GM19193 (cell line): Measurements from ENCODE around the gene CDKAL1.

Source experiments
- POLR2A ChIP-seq: IDR thresholded peaks from 4 replicates; pipeline ENCODE4 v1.6.1; 2011; ENCODE audit not compliant: insufficient read depth, insufficient read length; ENCODE audit errors: extremely low read depth

Gene CDKAL1

DNA sequence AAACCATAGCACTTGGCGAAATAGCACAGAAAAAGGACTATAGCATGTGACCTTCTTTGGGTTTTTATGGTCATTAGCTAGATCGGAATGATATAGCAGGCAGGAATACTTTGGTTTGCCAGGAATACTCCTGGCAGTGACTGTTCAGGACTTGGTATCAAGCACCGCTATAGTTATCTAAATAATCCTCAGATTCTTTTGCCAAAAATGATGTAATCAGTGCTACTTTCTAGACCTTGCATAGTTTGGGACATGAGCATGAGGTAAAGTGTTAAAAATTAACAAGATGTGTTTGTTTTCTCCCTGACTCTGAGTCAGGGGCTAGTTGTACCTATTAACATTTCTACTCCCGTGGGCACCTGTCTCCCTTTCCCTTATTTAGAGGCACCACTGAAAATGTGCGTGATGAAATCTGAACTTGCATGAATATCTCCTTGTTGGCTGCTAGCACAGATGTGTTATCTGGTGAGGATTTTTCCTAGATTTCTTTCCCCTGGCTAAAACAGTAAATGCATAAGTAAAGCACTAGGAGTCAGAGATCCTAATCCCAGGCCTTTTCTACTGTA, 511.0 kb downstream of the CDKAL1 start:
- no peak for TF ChIP-seq POLR2A

DNA sequence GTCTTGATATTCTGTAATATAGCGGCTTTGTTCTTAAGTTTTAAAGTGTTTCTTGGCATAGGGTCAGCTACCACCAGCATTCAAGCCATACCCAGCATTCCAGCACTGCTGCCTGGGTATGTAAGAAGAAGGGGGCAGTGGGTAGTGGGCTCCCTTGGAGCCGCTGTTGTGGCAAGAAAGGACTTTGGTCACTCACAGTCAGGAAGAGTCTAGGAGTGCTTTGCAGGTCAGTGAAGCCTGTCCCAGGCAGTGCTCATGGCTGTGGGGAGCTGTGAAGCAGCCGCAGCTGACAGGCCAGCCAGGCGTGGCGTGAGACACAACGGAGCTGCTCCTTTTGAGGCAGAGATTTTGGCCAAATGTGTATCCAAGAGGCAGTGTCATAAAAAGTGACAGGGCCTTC, 512.0 kb downstream of the CDKAL1 start:
- TF ChIP-seq POLR2A, result no peak

DNA sequence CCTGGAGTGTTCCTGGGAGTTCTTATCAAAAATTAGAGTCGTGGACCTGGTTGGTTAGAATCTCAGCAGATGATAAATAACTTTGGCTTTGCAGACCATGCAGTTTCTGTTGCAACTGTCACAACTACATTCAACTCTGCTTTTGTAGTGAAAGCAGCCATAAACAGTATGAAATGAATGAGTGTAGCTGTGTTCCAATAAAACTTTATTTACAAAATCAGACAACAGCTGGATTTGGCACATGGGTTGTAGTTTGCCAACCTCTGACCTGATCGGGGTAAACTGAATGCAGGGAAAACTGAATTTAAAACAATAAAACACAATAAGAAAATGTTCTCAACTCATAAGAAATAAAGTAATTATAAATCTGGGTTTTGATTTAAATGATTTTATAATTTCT, 513.8 kb downstream of the CDKAL1 start:
- no peak for TF ChIP-seq POLR2A

GRCh38 chr6:21049148-21049547, 514.9 kb downstream of the CDKAL1 start:
- TF ChIP-seq POLR2A, result no peak

DNA sequence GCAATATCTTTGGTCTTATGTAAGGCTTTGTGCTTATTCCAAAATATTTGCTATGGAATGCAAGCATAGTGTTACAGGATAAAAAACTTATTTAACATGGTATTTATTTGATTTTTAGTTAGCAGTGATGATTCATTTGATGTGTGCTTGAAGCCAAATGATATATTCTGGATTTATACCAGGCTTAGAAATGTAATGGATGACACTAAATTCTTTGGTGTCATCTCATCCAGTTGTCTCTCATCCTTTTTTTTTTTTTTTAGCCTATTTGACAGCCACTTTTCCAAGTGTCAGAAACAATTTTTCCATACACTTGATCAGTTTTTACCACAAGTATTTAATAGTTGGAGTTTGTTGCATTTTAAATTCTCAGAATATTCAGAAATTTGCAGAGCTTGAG, 515.3 kb downstream of the CDKAL1 start:
- no peak for TF ChIP-seq POLR2A

- no peak for TF ChIP-seq POLR2A
Observed at GRCh38 chr6:21050935-21051334, 516.7 kb downstream of the CDKAL1 start.

DNA sequence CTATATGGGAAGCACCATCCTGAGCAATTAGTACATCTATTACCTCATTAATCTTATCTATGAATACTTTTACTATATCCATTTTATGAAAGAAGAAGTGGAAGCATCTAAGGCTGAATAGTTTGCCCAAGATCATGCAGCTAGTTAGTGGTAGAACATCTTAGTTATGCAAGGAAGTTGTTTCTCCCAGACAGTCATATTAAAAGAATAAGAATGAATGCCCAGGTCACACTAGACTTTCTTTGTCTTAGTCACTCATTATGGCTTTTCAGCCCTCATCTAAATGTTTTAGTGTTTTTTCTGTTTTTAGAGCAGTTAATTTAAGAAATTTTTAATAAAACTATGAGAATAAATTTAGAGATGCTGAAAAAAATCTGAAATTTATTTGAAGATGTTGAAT, 517.5 kb downstream of the CDKAL1 start:
- TF ChIP-seq POLR2A, result no peak

GRCh38 chr6:21053612-21054011, 519.4 kb downstream of the CDKAL1 start:
- TF ChIP-seq POLR2A, result no peak

DNA sequence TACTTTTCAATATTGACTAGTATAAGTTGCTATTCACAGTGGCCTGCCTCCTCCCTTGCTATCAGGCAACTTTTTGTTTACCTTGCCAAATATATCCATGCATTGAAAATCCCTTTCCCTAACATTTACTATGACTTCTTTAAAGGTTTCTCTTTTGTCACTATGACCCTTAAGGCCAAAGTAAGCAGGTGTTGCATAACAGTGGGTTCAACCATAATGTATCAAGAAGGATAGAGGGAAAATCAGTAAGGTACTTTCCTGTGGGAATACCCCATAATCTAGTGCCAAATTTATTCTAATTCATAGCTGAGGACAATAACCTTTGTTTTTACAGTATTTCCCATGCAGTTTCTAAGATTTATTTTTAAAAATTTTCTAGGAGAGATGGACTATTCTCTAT, 527.6 kb downstream of the CDKAL1 start:
- no peak for TF ChIP-seq POLR2A

DNA sequence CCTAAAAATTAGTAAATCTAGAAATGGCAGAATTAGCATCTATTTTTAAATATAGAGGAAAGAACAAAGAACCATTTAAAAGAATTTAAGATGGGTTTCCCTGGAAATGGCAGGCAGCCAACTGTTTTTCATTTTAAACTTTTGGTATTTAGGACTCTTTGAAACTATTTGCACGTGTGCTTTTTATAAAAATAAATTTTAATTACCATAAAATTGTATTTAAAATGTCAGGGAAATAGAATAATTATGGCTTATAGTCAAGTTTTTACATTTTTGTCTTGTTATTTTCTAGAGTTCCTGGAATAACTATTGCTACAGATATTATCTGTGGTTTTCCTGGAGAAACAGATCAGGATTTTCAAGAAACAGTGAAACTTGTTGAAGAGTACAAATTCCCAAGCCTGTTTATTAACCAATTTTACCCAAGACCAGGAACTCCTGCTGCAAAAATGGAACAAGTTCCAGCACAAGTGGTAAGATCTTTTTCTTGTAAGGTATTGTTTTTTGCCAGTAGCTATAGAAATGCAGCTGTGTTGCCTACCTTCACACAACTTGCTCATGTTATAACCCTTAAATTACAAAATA, 530.6 kb downstream of the CDKAL1 start:
- TF ChIP-seq POLR2A, result no peak

GRCh38 chr6:21067521-21067920, 533.3 kb downstream of the CDKAL1 start:
- TF ChIP-seq POLR2A, result no peak

GRCh38 chr6:21070620-21071019, 536.4 kb downstream of the CDKAL1 start:
- no peak for TF ChIP-seq POLR2A

GRCh38 chr6:21071780-21072468, 537.7 kb downstream of the CDKAL1 start:
- no peak for TF ChIP-seq POLR2A

DNA sequence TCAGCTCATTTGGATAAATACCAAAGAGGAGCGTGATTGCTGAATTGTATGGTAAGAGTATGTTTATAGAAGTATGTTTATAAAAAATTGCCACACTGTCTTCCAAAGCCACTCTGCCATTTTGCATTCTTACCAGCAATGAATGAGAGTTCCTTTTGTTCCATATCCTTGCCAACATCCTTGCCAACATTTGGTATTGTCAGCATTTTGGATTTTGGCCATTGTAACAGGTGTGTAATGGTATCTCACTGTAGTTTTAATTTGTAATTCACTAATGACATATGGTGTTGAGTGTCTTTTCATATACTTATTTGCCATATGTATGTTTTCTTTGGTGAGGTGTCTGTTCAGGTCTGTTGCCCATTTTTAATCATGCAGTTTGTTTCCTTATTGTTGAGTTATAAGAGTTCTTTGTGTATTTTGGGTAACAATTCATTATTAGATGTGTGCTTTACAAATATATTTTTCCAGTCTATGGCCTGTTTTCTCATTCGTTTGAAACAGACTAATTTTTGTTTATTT, 539.1 kb downstream of the CDKAL1 start:
- no peak for TF ChIP-seq POLR2A

GRCh38 chr6:21074484-21074883, 540.2 kb downstream of the CDKAL1 start:
- TF ChIP-seq POLR2A, result no peak

DNA sequence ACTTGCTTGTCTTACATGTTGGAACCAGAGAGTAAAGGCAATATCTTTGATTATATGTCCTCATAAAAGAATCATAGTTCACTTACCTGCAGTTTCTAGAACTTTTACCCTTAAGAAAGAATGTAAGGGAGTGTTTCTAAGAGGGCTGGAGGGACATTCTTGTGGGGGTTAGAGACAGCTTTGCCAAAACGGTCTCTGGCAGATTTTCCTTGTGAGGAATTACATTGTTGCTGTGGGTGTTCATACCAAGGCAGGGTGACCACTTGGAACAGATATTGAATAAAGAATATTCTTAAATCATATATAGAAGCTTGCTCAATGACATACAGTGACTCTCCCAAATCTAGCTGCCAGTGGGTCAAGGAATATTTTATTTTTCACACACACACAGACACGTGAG, 541.7 kb downstream of the CDKAL1 start:
- no peak for TF ChIP-seq POLR2A

- no peak for TF ChIP-seq POLR2A
Observed at GRCh38 chr6:21078497-21078896, 544.2 kb downstream of the CDKAL1 start.

GRCh38 chr6:21079468-21080048, 545.3 kb downstream of the CDKAL1 start:
- no peak for TF ChIP-seq POLR2A
